ENCODE measurements around the gene EXOC6B.

DNA sequence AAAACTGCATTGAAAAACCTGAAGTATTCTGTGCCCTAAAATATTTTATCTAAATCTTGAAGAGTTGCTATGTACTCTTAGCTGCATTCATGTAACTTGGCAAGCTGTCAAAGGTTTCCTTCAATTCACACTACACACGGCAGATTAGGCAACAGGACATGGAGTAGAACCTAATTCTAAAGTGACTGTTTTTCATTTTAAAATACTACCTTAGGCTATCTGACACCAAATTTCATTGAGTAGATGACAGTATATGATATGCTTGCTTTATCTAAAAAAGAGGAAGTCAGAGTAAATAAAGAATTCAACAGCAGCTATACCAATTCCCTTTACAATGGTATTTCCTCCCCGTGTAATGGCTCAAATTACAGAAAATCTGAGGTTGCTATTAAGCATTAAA, 45.4 kb downstream of the EXOC6B start:
- no peak for TF ChIP-seq POLR2AphosphoS5 (IDR thresholded peaks at IDR 0.05)
- no peak for TF ChIP-seq CTCF (IDR thresholded peaks at IDR 0.05)
- TF ChIP-seq POLR2A (IDR thresholded peaks at IDR 0.05), result no peak

All from prostate gland (tissue), 2 donors.